H1 (cell line): ENCODE results near the gene RAD9A. TPM values are rescaled to one million over a fixed set of nuclear protein-coding genes. Genes with fewer than 3 reads are reported as not detected.

Experiments
- CTCF ChIA-PET: fragments of 300-600 bp; sonication (Branson Sonifier 250); formaldehyde crosslinking; loops from one replicate; lab custom pipeline; 2021; ENCODE audit not compliant: partially characterized antibody; lab: Charles Lee
- POLR2A ChIA-PET: fragments of 300-600 bp; sonication (Branson Sonifier 250); formaldehyde crosslinking; loops from one replicate; lab custom pipeline; 2021; ENCODE audit warnings: inconsistent platforms; ENCODE audit not compliant: partially characterized antibody; lab: Charles Lee
- DNase-seq, 2 experiments: peaks; one replicate each; pipeline versions ENCODE4 v3.0.0 to v3.0.0-alpha.2; 2010 to 2022; ENCODE audit warnings: low spot score in 2 of 2, low read depth in 1 of 2, mixed read lengths in 1 of 2
- FAIRE-seq: peaks from 2 replicates; lab custom pipeline; 2011; peaks lifted over from hg19 to GRCh38; lab: Jason Lieb, UNC
- H2AFZ ChIP-seq: 2 replicates; pipeline ENCODE4 v1.8.1; 2012; ENCODE audit warnings: low read length, inconsistent platforms
- H2AK5ac ChIP-seq: 2 replicates; pipeline ENCODE4 v1.6.1; 2013; ENCODE audit warnings: low read depth, low read length
- H2BK120ac ChIP-seq: replicated peaks from 2 replicates; pipeline ENCODE3; 2013; ENCODE audit warnings: low read depth, low read length, inconsistent platforms
- H2BK12ac ChIP-seq: 2 replicates; pipeline ENCODE4 v1.6.1; 2013; ENCODE audit warnings: low read depth, low read length
- H2BK15ac ChIP-seq: 2 replicates; pipeline ENCODE4 v1.6.1; 2013; ENCODE audit warnings: low read length
- H2BK20ac ChIP-seq: 2 replicates; pipeline ENCODE4 v1.6.1; 2013; ENCODE audit warnings: low read length
- H2BK5ac ChIP-seq: 2 replicates; pipeline ENCODE4 v1.6.1; 2013; ENCODE audit warnings: low read depth, low read length
- H3K14ac ChIP-seq: 2 replicates; pipeline ENCODE4 v1.6.1; 2013; ENCODE audit warnings: inconsistent platforms; ENCODE audit not compliant: insufficient read length
- H3K18ac ChIP-seq: 2 replicates; pipeline ENCODE4 v1.6.1; 2013; ENCODE audit warnings: low read length; ENCODE audit errors: extremely low read depth
- H3K23ac ChIP-seq: 2 replicates; pipeline ENCODE4 v1.6.1; 2013; ENCODE audit warnings: inconsistent platforms; ENCODE audit not compliant: insufficient read length
- H3K23me2 ChIP-seq: 2 replicates; pipeline ENCODE4 v1.6.1; 2013; ENCODE audit warnings: low read depth, low read length
- H3K27ac ChIP-seq: 2 replicates; pipeline ENCODE4 v1.6.1; 2011; ENCODE audit warnings: low read depth, low read length, inconsistent platforms
- H3K27me3 ChIP-seq, 4 experiments: replicated peaks in 1 of 4; 1 replicate in 1 of 4; 2 replicates in 3 of 4; pipeline versions ENCODE4 v1.6.1 to v1.8.1; 2011 to 2013; ENCODE audit warnings: low read length in 3 of 4, mild to moderate bottlenecking in 3 of 4, inconsistent platforms in 2 of 4, mixed read lengths in 2 of 4, moderate library complexity in 1 of 4; ENCODE audit not compliant: control insufficient read depth in 3 of 4, insufficient read depth in 3 of 4; ENCODE audit errors: extremely low read depth in 1 of 4
- H3K36me3 ChIP-seq, 4 experiments: 2 replicates each; pipeline versions ENCODE4 v1.6.1 to v1.8.1; 2011 to 2013; ENCODE audit warnings: mild to moderate bottlenecking in 4 of 4, low read length in 3 of 4, moderate library complexity in 2 of 4, control low read depth in 1 of 4, inconsistent platforms in 1 of 4; ENCODE audit not compliant: insufficient read depth in 4 of 4, control insufficient read depth in 2 of 4
- H3K4ac ChIP-seq: replicated peaks from 2 replicates; pipeline ENCODE3; 2013; ENCODE audit warnings: low read length, low read depth, mixed read lengths, inconsistent platforms; ENCODE audit not compliant: insufficient read length
- H3K4me1 ChIP-seq, 4 experiments: replicated peaks in 1 of 4; 1 replicate in 1 of 4; 2 replicates in 3 of 4; pipeline versions ENCODE4 v1.6.1 to v1.8.1; 2011 to 2013; ENCODE audit warnings: low read length in 3 of 4, inconsistent platforms in 2 of 4, mixed read lengths in 1 of 4; ENCODE audit not compliant: insufficient read depth in 4 of 4, control insufficient read depth in 3 of 4
- H3K4me2 ChIP-seq, 2 experiments: 2 replicates each; pipeline versions ENCODE4 v1.6.1 to v1.8.1; 2011 to 2013; ENCODE audit warnings: low read depth in 2 of 2, low read length in 2 of 2, control low read depth in 1 of 2, inconsistent platforms in 1 of 2, mild to moderate bottlenecking in 1 of 2; ENCODE audit not compliant: insufficient read depth in 1 of 2
- H3K4me3 ChIP-seq, 4 experiments: fragments of 200-600, 300-600 bp in 1 of 4; sonication (generic), shearing (Covaris generic), sonication (Bioruptor Twin) in 1 of 4; 2 replicates each; pipeline versions ENCODE4 v1.5.1 to v1.8.1; 2011 to 2016; ENCODE audit warnings: low read length in 4 of 4, low read depth in 3 of 4, control low read depth in 2 of 4, inconsistent platforms in 2 of 4, mild to moderate bottlenecking in 2 of 4, mixed read lengths in 1 of 4, moderate library complexity in 1 of 4; ENCODE audit not compliant: insufficient read depth in 2 of 4; ENCODE audit errors: extremely low read depth in 1 of 4
- H3K56ac ChIP-seq: replicated peaks from 2 replicates; pipeline ENCODE3; 2013; ENCODE audit warnings: low read depth, mild to moderate bottlenecking, mixed read lengths, low read length, inconsistent platforms; ENCODE audit not compliant: insufficient read length
- H3K79me1 ChIP-seq: 2 replicates; pipeline ENCODE4 v1.6.1; 2013; ENCODE audit warnings: low read depth, low read length, control low read depth
- H3K79me2 ChIP-seq, 2 experiments: 2 replicates each; pipeline versions ENCODE4 v1.6.1 to v1.8.1; 2012 to 2013; ENCODE audit warnings: low read length in 2 of 2, mild to moderate bottlenecking in 2 of 2, inconsistent platforms in 1 of 2; ENCODE audit not compliant: insufficient read depth in 2 of 2, control insufficient read depth in 1 of 2
- H3K9ac ChIP-seq, 4 experiments: replicated peaks in 1 of 4; 1 replicate in 1 of 4; 2 replicates in 3 of 4; pipeline versions ENCODE4 v1.6.1 to v1.8.1; 2011 to 2013; ENCODE audit warnings: low read depth in 3 of 4, low read length in 3 of 4, control low read depth in 2 of 4, mild to moderate bottlenecking in 2 of 4, moderate library complexity in 2 of 4, inconsistent platforms in 1 of 4; ENCODE audit errors: extremely low read depth in 1 of 4
- H3K9me3 ChIP-seq, 2 experiments: 2 replicates each; pipeline versions ENCODE4 v1.6.1 to v1.8.1; 2012 to 2013; ENCODE audit warnings: mild to moderate bottlenecking in 2 of 2, moderate library complexity in 2 of 2, control low read depth in 1 of 2, inconsistent platforms in 1 of 2, low read depth in 1 of 2, low read length in 1 of 2, mixed read lengths in 1 of 2; ENCODE audit not compliant: insufficient read depth in 2 of 2
- H4K20me1 ChIP-seq, 2 experiments: replicated peaks in 1 of 2; 2 replicates each; pipeline versions ENCODE3 to v1.8.1; 2011 to 2013; ENCODE audit warnings: inconsistent platforms in 2 of 2, low read length in 2 of 2, mild to moderate bottlenecking in 1 of 2; ENCODE audit not compliant: insufficient read depth in 2 of 2, control insufficient read depth in 1 of 2
- H4K5ac ChIP-seq: 2 replicates; pipeline ENCODE4 v1.6.1; 2013; ENCODE audit warnings: low read length, low read depth, mixed read lengths, inconsistent platforms; ENCODE audit not compliant: insufficient read length
- H4K8ac ChIP-seq: 2 replicates; pipeline ENCODE4 v1.8.0; 2013; ENCODE audit warnings: mild to moderate bottlenecking, moderate library complexity, low read length, inconsistent platforms; ENCODE audit not compliant: insufficient read depth; ENCODE audit errors: extremely low read depth
- H4K91ac ChIP-seq: replicated peaks from 2 replicates; pipeline ENCODE3; 2013; ENCODE audit warnings: low read length, mixed read lengths, inconsistent platforms; ENCODE audit not compliant: insufficient read length
- CHD1 ChIP-seq: IDR thresholded peaks from 2 replicates; pipeline ENCODE4 v1.6.1; 2012; ENCODE audit warnings: low read depth, low read length, improper control_type of control experiment
- HDAC6 ChIP-seq: IDR thresholded peaks from one replicate; pipeline ENCODE4 v1.7.1; 2012; ENCODE audit warnings: low read depth, mild to moderate bottlenecking, inconsistent platforms, low read length, moderate library complexity
- JUN ChIP-seq: IDR thresholded peaks from 2 replicates; pipeline ENCODE4 v1.6.1; 2011; ENCODE audit warnings: low read depth, mild to moderate bottlenecking, improper control_type of control experiment, low read length
- KDM1A ChIP-seq: fragments of 200-600, 300-600 bp; sonication (generic); IDR thresholded peaks from 2 replicates; pipeline ENCODE4 v1.7.1; 2016; ENCODE audit warnings: mild to moderate bottlenecking, low read length, borderline replicate concordance
- RBBP5 ChIP-seq: IDR thresholded peaks from 2 replicates; pipeline ENCODE4 v1.7.1; 2012; ENCODE audit warnings: low read depth, mild to moderate bottlenecking, inconsistent platforms, low read length, moderate library complexity, borderline replicate concordance
- SIRT6 ChIP-seq: IDR thresholded peaks from one replicate; pipeline ENCODE4 v1.7.1; 2012; ENCODE audit warnings: low read length, inconsistent platforms
- YY1 ChIP-seq: IDR thresholded peaks from 2 replicates; pipeline ENCODE4 v1.6.1; 2011; ENCODE audit warnings: low read depth, mild to moderate bottlenecking, low read length
- WGBS, 2 experiments: shearing (Covaris generic) in 1 of 2; methylation state at CpG; one replicate each; pipeline versions ENCODE4 v1.1.6 to v1.1.7; 2013 to 2015; ENCODE audit warnings: low lambda C conversion rate in 2 of 2, mixed read lengths in 2 of 2, inconsistent platforms in 1 of 2, low coverage in 1 of 2, missing lambda C conversion rate in 1 of 2; ENCODE audit not compliant: insufficient replicate concordance in 2 of 2, insufficient coverage in 1 of 2, insufficient read length in 1 of 2; ENCODE audit errors: extremely low coverage in 1 of 2, missing lambda C conversion rate in 1 of 2; 5-methylcytosine and 5-hydroxymethylcytosine counted together
- polyA plus RNA-seq, 7 experiments: library from polyadenylated mRNA; depleted of rRNA in 3 of 7; stranded (reverse) in 5 of 7; unstranded in 2 of 7; fragments of >200 nt in 5 of 7; fragments of 200-250 nt in 2 of 7; gene quantifications; 1 replicate in 5 of 7; 2 replicates in 1 of 7; 4 replicates in 1 of 7; pipeline versions ENCODE4 v1.2.1 to v1.2.3, GENCODE V29; 2011 to 2013; ENCODE audit warnings: missing spikeins in 2 of 7, mixed read lengths in 2 of 7
- total RNA-seq: library from RNA; stranded (reverse); fragmentation: NEBNext Ultra II Directional; extraction: Animal tissue kit (Norgen Biotek cat#: 25700); gene quantifications from 2 replicates; pipeline ENCODE4 v1.2.1, GENCODE V29; 2021

Gene RAD9A
- total and polyA plus RNA-seq, 2 of the 8 experiments (the other 6 are each of a cell fraction or from before 2014, with no cell fraction given) = 22.2 to 25.5 TPM

- H2AK5ac ChIP-seq = no peak overlapping the region
- peaks cover 0 to 15% (median 7%) of the 10 kb centered on the region in 4 experiments; a peak in 5 of 7 replicates for H3K4me1 ChIP-seq
- H3K4ac ChIP-seq = no peak overlapping the region
- no peak overlapping the region for H4K91ac ChIP-seq
- DNase-seq (no peak), FAIRE-seq (no peak)
- no peaks in the 10 kb centered on the region for H3K9me3 ChIP-seq
- H3K4me3 ChIP-seq = no peak overlapping the region
- peaks cover 2% of the 10 kb centered on the region in 2 experiments for H4K20me1 ChIP-seq
- H2BK12ac ChIP-seq = no peak overlapping the region
- POLR2A ChIA-PET = interaction anchor here (0.6 to 3.1 kb wide), 9 partner anchors 8 to 35 kb away, joined by 3 to 6 read pairs (median 3); partner anchors contain the start of genes CLCF1, POLD4 and RAD9A
- H2AFZ ChIP-seq = no peak overlapping the region
- CTCF ChIA-PET = interaction anchor here (0.6 to 34.8 kb wide), 40 partner anchors 10 to 319 kb away, joined by 3 to 1305 read pairs (median 4); partner anchors contain the start of genes CABP4, CLCF1, POLD4 and PPP1CA
- no peak overlapping the region for H3K4me2 ChIP-seq
- WGBS, 2 experiments = 81 to 100% methylated on average over 2 to 13 of the region's 13 CpGs
- H2BK20ac ChIP-seq = no peak overlapping the region; the same call in 1 of the 2 replicates
- H3K36me3 ChIP-seq = no peaks in the 10 kb centered on the region
- no peak overlapping the region for H2BK5ac ChIP-seq
- 0 out of 2 replicates have a peak overlapping the region, but pooled peaks have one; percentile 16 for H2BK15ac ChIP-seq
- H3K18ac ChIP-seq = no peak overlapping the region
- H3K56ac ChIP-seq = no peak overlapping the region
- no peak overlapping the region for H3K9ac ChIP-seq
- H3K23me2 ChIP-seq = no peaks in the 10 kb centered on the region
- H3K79me2 ChIP-seq = no peaks in the 10 kb centered on the region
- no peak overlapping the region for H3K14ac ChIP-seq
- no peak overlapping the region for H3K27ac ChIP-seq
- H3K79me1 ChIP-seq = no peaks in the 10 kb centered on the region
- H3K23ac ChIP-seq = no peak overlapping the region
- no peak for TF ChIP-seq YY1
- no peak for TF ChIP-seq JUN
- TF ChIP-seq CHD1 = no peak
- TF ChIP-seq SIRT6 = no peak
- no peak for TF ChIP-seq RBBP5
- TF ChIP-seq KDM1A = no peak
- no peak for TF ChIP-seq HDAC6
- H2BK120ac ChIP-seq = no peak overlapping the region
- H3K27me3 ChIP-seq = peaks cover 5 to 27% (median 21%) of the 10 kb centered on the region in 4 experiments
- no peak overlapping the region for H4K8ac ChIP-seq
- H4K5ac ChIP-seq = no peak overlapping the region
Observed at GRCh38 chr11:67381244-67381972, 10.4 kb upstream of the RAD9A start.
